HG02763 (cell line): ENCODE measurements around the gene S1PR5.
"Not testable (repeated sequence)": the region's sequence is repeated elsewhere in the genome, so short reads cannot be mapped to it uniquely, and the experiment has no call there.

Source experiments
- ATAC-seq: cut with Tn5 transposase; IDR thresholded peaks from one replicate; pipeline ENCODE4 v1.9.1; 2021; ENCODE audit warnings: mild to moderate bottlenecking, moderate library complexity; ENCODE audit not compliant: unreplicated experiment

Gene S1PR5

GRCh38 chr19:10517361-10517759 lies at the start of gene S1PR5:
TSS of gene S1PR5 (minus strand) at chr19:10517447. CDS start at chr19:10515011, 2,436 bp downstream.
- no peak for ATAC-seq

- ATAC-seq: no peak
Measured at GRCh38 chr19:10566658-10567410, 49.6 kb upstream of the S1PR5 start.

GRCh38 chr19:10566408-10566657 lies 49.1 kb upstream of the S1PR5 start:
- no peak for ATAC-seq

- peak; percentile 49 for ATAC-seq
Measured at GRCh38 chr19:10565567-10566407, 48.5 kb upstream of the S1PR5 start, which contains the start of gene KRI1. TSS of gene KRI1 (minus strand) at chr19:10566010. CDS start at chr19:10565999, 11 bp downstream.

GRCh38 chr19:10565028-10565566 lies 47.9 kb upstream of the S1PR5 start:
- ATAC-seq: no peak

GRCh38 chr19:10562609-10563008 lies 45.4 kb upstream of the S1PR5 start:
- ATAC-seq: no peak

- no peak for ATAC-seq
Measured at GRCh38 chr19:10560154-10560553, 42.9 kb upstream of the S1PR5 start.

GRCh38 chr19:10557603-10558197 lies 40.5 kb upstream of the S1PR5 start:
- no peak for ATAC-seq

- ATAC-seq: no peak
Measured at GRCh38 chr19:10555610-10555973, 38.3 kb upstream of the S1PR5 start.

- ATAC-seq: no peak
Measured at GRCh38 chr19:10554760-10555609, 37.7 kb upstream of the S1PR5 start.

GRCh38 chr19:10553943-10554381 lies 36.7 kb upstream of the S1PR5 start:
- no peak for ATAC-seq

GRCh38 chr19:10553087-10553667 lies 35.9 kb upstream of the S1PR5 start:
- no peak for ATAC-seq

GRCh38 chr19:10552510-10553053 lies 35.3 kb upstream of the S1PR5 start:
- no peak for ATAC-seq

- ATAC-seq: no peak
Measured at GRCh38 chr19:10551698-10552301, 34.6 kb upstream of the S1PR5 start.

- not testable (repeated sequence) for ATAC-seq
Measured at GRCh38 chr19:10551006-10551405, 33.8 kb upstream of the S1PR5 start.

- ATAC-seq: no peak
Measured at GRCh38 chr19:10550336-10550735, 33.1 kb upstream of the S1PR5 start.

GRCh38 chr19:10549733-10550132 lies 32.5 kb upstream of the S1PR5 start:
- no peak for ATAC-seq

GRCh38 chr19:10548746-10549276 lies 31.6 kb upstream of the S1PR5 start:
- no peak for ATAC-seq

GRCh38 chr19:10546817-10547216 lies 29.6 kb upstream of the S1PR5 start:
- no peak for ATAC-seq
